Ovary (tissue), 9 donors: Measurements from ENCODE around the gene RCSD1. TPM values are rescaled to one million over a fixed set of nuclear protein-coding genes. Genes with fewer than 3 reads are reported as not detected.

ENCODE experiments used
- DNase-seq, 5 donors: peaks; one replicate each; pipeline ENCODE4 v3.0.0-alpha.2; 2019 to 2020
- H3K27ac ChIP-seq, 2 donors: fragments of 200-600 bp; one replicate each; pipeline versions ENCODE4 v1.5.1 to v1.8.0; 2019 to 2022
- H3K27me3 ChIP-seq: fragments of 200-600 bp; one replicate; pipeline ENCODE4 v1.8.0; 2022
- H3K36me3 ChIP-seq: fragments of 200-600 bp; sonication (generic); one replicate; pipeline ENCODE4 v1.5.1; 2019
- H3K4me1 ChIP-seq: one replicate; pipeline ENCODE4 v1.8.1; 2013; ENCODE audit warnings: mild to moderate bottlenecking, moderate library complexity; ENCODE audit not compliant: insufficient read depth
- H3K4me3 ChIP-seq: fragments of 200-600 bp; sonication (generic); one replicate; pipeline ENCODE4 v1.5.1; 2017
- H3K9me3 ChIP-seq, 2 donors: fragments of 200-600 bp in 1 of 2; sonication (generic) in 1 of 2; one replicate each; pipeline versions ENCODE4 v1.5.1 to v1.8.1; 2013 to 2019; ENCODE audit warnings: mild to moderate bottlenecking in 1 of 2, moderate library complexity in 1 of 2
- CTCF ChIP-seq, 3 donors: fragments of 450-650 bp in 2 of 3; fragments of 200-600 bp in 1 of 3; IDR thresholded peaks; one replicate each; pipeline versions ENCODE4 v1.5.1 to v1.8.0; 2016 to 2022; ENCODE audit warnings: antibody characterized with exemption in 3 of 3, mild to moderate bottlenecking in 1 of 3
- EP300 ChIP-seq: sonication (generic); formaldehyde crosslinking; IDR thresholded peaks from one replicate; pipeline ENCODE4 v1.6.1; 2017; ENCODE audit warnings: antibody characterized with exemption
- POLR2A ChIP-seq: fragments of 450-650 bp; IDR thresholded peaks from one replicate; pipeline ENCODE4 v1.6.1; 2017; ENCODE audit warnings: antibody characterized with exemption, mild to moderate bottlenecking, moderate library complexity
- WGBS, 3 donors: extraction: QIAGEN DNeasy Blood & Tissue Kit in 1 of 3; methylation state at CpG; one replicate each; pipeline versions ENCODE4 v1.1.5 to v1.1.7; 2013 to 2017; 5-methylcytosine and 5-hydroxymethylcytosine counted together
- intact Hi-C, 4 donors: fragments of 100-400 bp; cut with DNase I; formaldehyde crosslinking; loops; one replicate each; pipeline versions ENCODE4 v1.11.0 to v1.15.1; 2022 to 2023
- polyA plus RNA-seq, 2 donors: library from polyadenylated mRNA; stranded (reverse); fragments of 200-250 nt in 1 of 2; fragments of 350-450 nt in 1 of 2; fragmentation: Illumina TruSeq in 1 of 2; extraction: RNeasy Lipid Tissue Mini Kit (QIAGEN cat#74804) in 1 of 2; gene quantifications; one replicate each; pipeline ENCODE4 v1.2.3, GENCODE V29; 2013 to 2014
- total RNA-seq, 7 donors: library from RNA; depleted of rRNA in 2 of 7; stranded (reverse); fragments of >200 nt in 2 of 7; fragmentation: NEBNext Ultra II Directional in 3 of 7; extraction: Animal tissue kit (Norgen Biotek cat#: 25700) in 3 of 7; gene quantifications; one replicate each; pipeline versions ENCODE4 v1.1.0 to v1.2.4, GENCODE V29; 2016 to 2023
- donor health status: DM: no; HTN: no; CAD: no; lungs with moderate emphysema.
- donor health status: DM: no; HTN: no; CAD: no.
- donor health status: Bipolar disorder and iron deficiency.
- donor health status: DM: yes; HTN: yes; CAD: no.
- donor health status: DM: no; HTN: no; CAD: no.
- donor health status: DM: yes; HTN: yes; CAD: no.

RCSD1 gene
- total and polyA plus RNA-seq, 9 donors: 2.1 to 10.9 (median 3.2) TPM

- H3K4me3 ChIP-seq: no peak overlapping the region
- H3K27ac ChIP-seq: no peak overlapping the region
- no peaks in the 10 kb centered on the region for H3K9me3 ChIP-seq
- no peaks in the 10 kb centered on the region for H3K27me3 ChIP-seq
- TF ChIP-seq POLR2A: no peak
- no peak for TF ChIP-seq EP300
- TF ChIP-seq CTCF (IDR thresholded peaks at IDR 0.05): no peak
- intact Hi-C loops: no loop called here
- 77 to 90% (median 80%) methylated on average over 4 of the region's 4 CpGs for WGBS, 3 donors
- H3K36me3 ChIP-seq: no peaks in the 10 kb centered on the region
- H3K4me1 ChIP-seq: peaks cover 6% of the 10 kb centered on the region
- DNase-seq: no peak
Observed at GRCh38 chr1:167621780-167622313, 8.2 kb upstream of the RCSD1 start.

- no peak for DNase-seq
- no peaks in the 10 kb centered on the region for H3K4me1 ChIP-seq
- intact Hi-C loops: no loop called here
- TF ChIP-seq POLR2A: no peak
- TF ChIP-seq EP300: no peak
- TF ChIP-seq CTCF (IDR thresholded peaks at IDR 0.05): no peak
- H3K27ac ChIP-seq: no peak overlapping the region
- no peak overlapping the region for H3K4me3 ChIP-seq
- H3K27me3 ChIP-seq: no peaks in the 10 kb centered on the region
- H3K9me3 ChIP-seq: no peaks in the 10 kb centered on the region
- H3K36me3 ChIP-seq: no peaks in the 10 kb centered on the region
- whole genome bisulfite sequencing, 3 donors: 70 to 82% (median 70%) methylated on average over 3 of the region's 3 CpGs
Observed at GRCh38 chr1:167623951-167624350, 6.1 kb upstream of the RCSD1 start.

- TF ChIP-seq EP300 (no peak), POLR2A (no peak), CTCF (IDR thresholded peaks at IDR 0.05) (no peak)
- intact Hi-C loops: no loop called here
- Histone ChIP-seq H3K27me3 (no peaks in the 10 kb centered on the region), H3K9me3 (no peaks in the 10 kb centered on the region), H3K36me3 (no peaks in the 10 kb centered on the region), H3K27ac (no peak overlapping the region), H3K4me1 (no peaks in the 10 kb centered on the region), H3K4me3 (no peak overlapping the region)
- DNase-seq: no peak
- 94 to 98% (median 95%) methylated on average over 2 of the region's 2 CpGs for WGBS, 3 donors
Observed at GRCh38 chr1:167625040-167625823, 4.8 kb upstream of the RCSD1 start.

- H3K9me3 ChIP-seq: no peaks in the 10 kb centered on the region
- H3K27me3 ChIP-seq: no peaks in the 10 kb centered on the region
- no peak for TF ChIP-seq CTCF (IDR thresholded peaks at IDR 0.05)
- TF ChIP-seq POLR2A: no peak
- no peak for TF ChIP-seq EP300
- H3K4me1 ChIP-seq: no peaks in the 10 kb centered on the region
- 89 to 95% (median 90%) methylated on average over 3 of the region's 3 CpGs for WGBS, 3 donors
- no peak overlapping the region for H3K27ac ChIP-seq
- no peak for DNase-seq
- no peak overlapping the region for H3K4me3 ChIP-seq
- intact Hi-C loops: no loop called here
- no peaks in the 10 kb centered on the region for H3K36me3 ChIP-seq
Observed at GRCh38 chr1:167627615-167627864, 2.5 kb upstream of the RCSD1 start.
